A549 (cell line): ENCODE results near the gene IL22RA2.

Source experiments
- POLR2A ChIP-seq: IDR thresholded peaks from 2 replicates; pipeline ENCODE4 v1.6.1; 2012; ENCODE audit warnings: mild to moderate bottlenecking, low read length
- RAD21 ChIP-seq, 2 experiments: fragments of >200 bp in 1 of 2; sonication (Bioruptor Twin) in 1 of 2; formaldehyde crosslinking in 1 of 2; IDR thresholded peaks in 1 of 2; conservative IDR thresholded peaks in 1 of 2; 2 replicates in 1 of 2; 3 replicates in 1 of 2; pipeline ENCODE4 v1.6.1; 2012 to 2018; ENCODE audit warnings: inconsistent platforms in 1 of 2
- TF ChIP-seq, protein P1 (sequence below): fragments of >200 bp; sonication (Bioruptor Twin); formaldehyde crosslinking; IDR thresholded peaks from 3 replicates; pipeline ENCODE4 v1.5.1; 2016

DNA sequence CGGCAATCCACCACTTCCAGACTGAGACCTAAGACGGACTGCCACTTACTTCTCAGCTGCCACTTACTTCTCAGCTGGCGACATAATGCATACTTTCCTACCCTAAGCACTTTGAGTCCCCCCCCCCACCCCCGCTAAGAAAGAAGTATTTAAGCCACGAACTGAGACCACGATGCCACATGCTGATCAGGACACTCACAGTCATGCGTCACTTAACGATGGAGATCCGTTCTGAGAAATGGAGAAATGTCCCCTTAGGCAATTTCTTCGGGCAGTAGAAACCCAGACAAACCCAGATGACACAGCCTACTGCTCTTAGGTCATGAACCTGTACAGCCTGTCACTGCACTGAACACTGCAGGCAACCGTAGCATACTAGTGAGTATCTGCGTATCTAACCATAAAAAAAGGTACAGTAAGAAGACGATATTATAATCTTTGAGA is 45.1 kb upstream of the IL22RA2 start:
- TF ChIP-seq POLR2A (no peak), RAD21 (conservative IDR thresholded peaks at IDR 0.05 in 1 of 2, IDR thresholded peaks at IDR 0.05 in 1 of 2) (no peak)
- TF ChIP-seq, protein P1, sequence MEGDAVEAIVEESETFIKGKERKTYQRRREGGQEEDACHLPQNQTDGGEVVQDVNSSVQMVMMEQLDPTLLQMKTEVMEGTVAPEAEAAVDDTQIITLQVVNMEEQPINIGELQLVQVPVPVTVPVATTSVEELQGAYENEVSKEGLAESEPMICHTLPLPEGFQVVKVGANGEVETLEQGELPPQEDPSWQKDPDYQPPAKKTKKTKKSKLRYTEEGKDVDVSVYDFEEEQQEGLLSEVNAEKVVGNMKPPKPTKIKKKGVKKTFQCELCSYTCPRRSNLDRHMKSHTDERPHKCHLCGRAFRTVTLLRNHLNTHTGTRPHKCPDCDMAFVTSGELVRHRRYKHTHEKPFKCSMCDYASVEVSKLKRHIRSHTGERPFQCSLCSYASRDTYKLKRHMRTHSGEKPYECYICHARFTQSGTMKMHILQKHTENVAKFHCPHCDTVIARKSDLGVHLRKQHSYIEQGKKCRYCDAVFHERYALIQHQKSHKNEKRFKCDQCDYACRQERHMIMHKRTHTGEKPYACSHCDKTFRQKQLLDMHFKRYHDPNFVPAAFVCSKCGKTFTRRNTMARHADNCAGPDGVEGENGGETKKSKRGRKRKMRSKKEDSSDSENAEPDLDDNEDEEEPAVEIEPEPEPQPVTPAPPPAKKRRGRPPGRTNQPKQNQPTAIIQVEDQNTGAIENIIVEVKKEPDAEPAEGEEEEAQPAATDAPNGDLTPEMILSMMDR: no peak
